GM12874 (cell line): ENCODE measurements around the gene CCDC196.

Source experiments
- CTCF ChIP-seq: IDR thresholded peaks from 2 replicates; pipeline ENCODE4 v1.5.1; 2011; ENCODE audit warnings: low read depth, mild to moderate bottlenecking, control low read depth, low read length, moderate library complexity; ENCODE audit not compliant: insufficient read depth

Gene CCDC196

GRCh38 chr14:66482873-66483272, 3.3 kb upstream of the CCDC196 start:
- no peak for TF ChIP-seq CTCF

- TF ChIP-seq CTCF: no peak
These were observed 2.8 kb upstream of the CCDC196 start for GRCh38 chr14:66483322-66483721.

GRCh38 chr14:66485029-66485428, 1.1 kb upstream of the CCDC196 start:
- TF ChIP-seq CTCF: no peak

- TF ChIP-seq CTCF: no peak
These were observed 993 bp downstream of the CCDC196 start for GRCh38 chr14:66487164-66487563.

GRCh38 chr14:66490143-66491111, 4.3 kb downstream of the CCDC196 start:
- no peak for TF ChIP-seq CTCF

- TF ChIP-seq CTCF: no peak
These were observed 7.6 kb downstream of the CCDC196 start for GRCh38 chr14:66493750-66494149.

- TF ChIP-seq CTCF: peak; percentile 60
These were observed 9.3 kb downstream of the CCDC196 start for GRCh38 chr14:66495218-66496098.
